K562 (cell line): ENCODE data around the gene RAB5B. TPM values are rescaled to one million over a fixed set of nuclear protein-coding genes. Genes with fewer than 3 reads are reported as not detected.
A peak's percentile ranks its signal among the peaks of the same experiment; 100 is the strongest.

Source experiments
- CBX2 ChIP-seq: fragments of 200-600 bp; sonication (generic); IDR thresholded peaks from one replicate; pipeline ENCODE4 v1.6.1; 2012; ENCODE audit warnings: mild to moderate bottlenecking, low read length, inconsistent platforms; ENCODE audit not compliant: insufficient read depth, poor library complexity, severe bottlenecking
- CCAR2 ChIP-seq: fragments of 200-400 bp; formaldehyde crosslinking; IDR thresholded peaks from 2 replicates; pipeline ENCODE4 v1.6.1; 2017; ENCODE audit warnings: mild to moderate bottlenecking, low read depth, low read length
- DACH1 ChIP-seq: fragments of 450-650 bp; IDR thresholded peaks from 2 replicates; pipeline ENCODE4 v1.6.1; 2018; ENCODE audit not compliant: partially characterized antibody
- GTF2F1 ChIP-seq: IDR thresholded peaks from 2 replicates; pipeline ENCODE4 v1.6.1; 2011; ENCODE audit warnings: low read depth, low read length, improper control_type of control experiment
- IRF2 ChIP-seq: sonication (generic); formaldehyde crosslinking; IDR thresholded peaks from 2 replicates; pipeline ENCODE4 v1.8.1; 2022; ENCODE audit warnings: mild to moderate bottlenecking, missing genetic modification reagents
- KLF13 ChIP-seq: fragments of 450-650 bp; IDR thresholded peaks from 2 replicates; pipeline ENCODE4 v1.6.1; 2016; ENCODE audit warnings: missing genetic modification characterization, low read depth, mild to moderate bottlenecking, missing compliant biosample characterization, moderate library complexity, borderline replicate concordance
- RAD21 ChIP-seq, 2 experiments: fragments of 250-450 bp in 1 of 2; fragments of 450-650 bp in 1 of 2; sonication (Bioruptor Pico) in 1 of 2; formaldehyde crosslinking in 1 of 2; IDR thresholded peaks in 1 of 2; conservative IDR thresholded peaks in 1 of 2; 2 replicates each; pipeline versions ENCODE4 v1.4.0 to v1.8.0; 2020 to 2022; ENCODE audit warnings: mild to moderate bottlenecking in 2 of 2, moderate library complexity in 1 of 2
- SAP30 ChIP-seq: fragments of 200-600 bp; sonication (generic); IDR thresholded peaks from 2 replicates; pipeline ENCODE4 v1.6.1; 2012; ENCODE audit warnings: borderline replicate concordance, low read depth, mild to moderate bottlenecking, moderate library complexity, low read length, control low read depth, inconsistent platforms; ENCODE audit not compliant: insufficient read depth, poor library complexity, severe bottlenecking
- SMARCE1 ChIP-seq: fragments of 450-650 bp; IDR thresholded peaks from 2 replicates; pipeline ENCODE4 v1.7.1; 2016; ENCODE audit warnings: mild to moderate bottlenecking
- STAT5B ChIP-seq: fragments of 250-450 bp; sonication (Bioruptor Pico); IDR thresholded peaks from 2 replicates; pipeline ENCODE4 v1.8.0; 2021; ENCODE audit warnings: mild to moderate bottlenecking, inconsistent platforms
- TCFL5 ChIP-seq: fragments of 250-450 bp; sonication (Bioruptor Pico); conservative IDR thresholded peaks from 2 replicates; pipeline ENCODE4 v1.6.1; 2021; ENCODE audit warnings: mild to moderate bottlenecking, moderate library complexity, matching md5 sums
- ZFP30 ChIP-seq: fragments of 250-450 bp; sonication (Bioruptor Pico); IDR thresholded peaks from 2 replicates; pipeline ENCODE4 v1.8.0; 2022; ENCODE audit warnings: moderate library complexity, mild to moderate bottlenecking, inconsistent platforms, borderline replicate concordance
- ZNF175 ChIP-seq: fragments of 200-800 bp; sonication (Bioruptor generic); IDR thresholded peaks from 2 replicates; pipeline ENCODE4 v1.6.1; 2016; ENCODE audit warnings: low read depth, mild to moderate bottlenecking, missing genetic modification characterization, missing compliant biosample characterization
- ZNF274 ChIP-seq: IDR thresholded peaks from 2 replicates; pipeline ENCODE4 v1.6.1; 2011; ENCODE audit warnings: low read depth, mild to moderate bottlenecking, low read length, moderate library complexity, borderline replicate concordance
- ZNF57 ChIP-seq: fragments of 450-650 bp; formaldehyde crosslinking; IDR thresholded peaks from 2 replicates; pipeline ENCODE4 v1.4.0; 2020; ENCODE audit warnings: mild to moderate bottlenecking, moderate library complexity
- polyA plus RNA-seq, 8 experiments: library from polyadenylated mRNA; depleted of rRNA in 4 of 8; stranded (reverse) in 5 of 8; unstranded in 3 of 8; fragments of >200 nt; fragmentation: Nextera tagmentation in 2 of 8; fragmentation: Illumina TruSeq in 1 of 8; extraction: Ambion mirVana in 2 of 8; extraction: Trizol in 1 of 8; gene quantifications; 2 replicates each; pipeline versions ENCODE4 v1.2.1 to v1.2.3, GENCODE V29; 2011 to 2014; ENCODE audit warnings: inconsistent platforms in 1 of 8, missing spikeins in 1 of 8
- total RNA-seq, 7 experiments: library from RNA; depleted of rRNA in 6 of 7; stranded (reverse); fragments of >200 nt in 6 of 7; fragmentation: Illumina TruSeq in 2 of 7; extraction: Trizol in 2 of 7; gene quantifications; 2 replicates each; pipeline versions ENCODE4 v1.2.1 to v1.2.3, GENCODE V29; 2011 to 2021; ENCODE audit warnings: low replicate concordance in 1 of 7
- TF ChIP-seq, protein P1 (sequence below): sonication (generic); formaldehyde crosslinking; IDR thresholded peaks from 2 replicates; pipeline ENCODE4 v1.8.0; 2022; ENCODE audit warnings: missing genetic modification reagents, mild to moderate bottlenecking, borderline replicate concordance
- TF ChIP-seq, protein P2 (sequence below): IDR thresholded peaks from 2 replicates; pipeline ENCODE4 v1.6.1; 2016; ENCODE audit warnings: missing genetic modification characterization, missing compliant biosample characterization
- TF ChIP-seq, protein P3 (sequence below): fragments of 450-650 bp; IDR thresholded peaks from 2 replicates; pipeline ENCODE4 v1.6.1; 2016; ENCODE audit warnings: mild to moderate bottlenecking
- TF ChIP-seq, protein P4 (sequence below), 2 experiments: fragments of 450-650 bp in 1 of 2; sonication (generic) in 1 of 2; formaldehyde crosslinking; conservative IDR thresholded peaks; 2 replicates each; pipeline versions ENCODE4 v1.4.0 to v1.8.1; 2020 to 2022; ENCODE audit warnings: mild to moderate bottlenecking in 1 of 2, missing genetic modification reagents in 1 of 2
- TF ChIP-seq, protein P5 (sequence below): sonication (generic); formaldehyde crosslinking; IDR thresholded peaks from 2 replicates; pipeline ENCODE4 v1.9.0; 2022; ENCODE audit warnings: mild to moderate bottlenecking, missing genetic modification reagents

RAB5B gene
- total and polyA plus RNA-seq, 9 of the 15 experiments (the other 6 are each of a cell fraction or from before 2014, with no cell fraction given), result 6.8 to 73.8 (median 25.2) TPM

DNA sequence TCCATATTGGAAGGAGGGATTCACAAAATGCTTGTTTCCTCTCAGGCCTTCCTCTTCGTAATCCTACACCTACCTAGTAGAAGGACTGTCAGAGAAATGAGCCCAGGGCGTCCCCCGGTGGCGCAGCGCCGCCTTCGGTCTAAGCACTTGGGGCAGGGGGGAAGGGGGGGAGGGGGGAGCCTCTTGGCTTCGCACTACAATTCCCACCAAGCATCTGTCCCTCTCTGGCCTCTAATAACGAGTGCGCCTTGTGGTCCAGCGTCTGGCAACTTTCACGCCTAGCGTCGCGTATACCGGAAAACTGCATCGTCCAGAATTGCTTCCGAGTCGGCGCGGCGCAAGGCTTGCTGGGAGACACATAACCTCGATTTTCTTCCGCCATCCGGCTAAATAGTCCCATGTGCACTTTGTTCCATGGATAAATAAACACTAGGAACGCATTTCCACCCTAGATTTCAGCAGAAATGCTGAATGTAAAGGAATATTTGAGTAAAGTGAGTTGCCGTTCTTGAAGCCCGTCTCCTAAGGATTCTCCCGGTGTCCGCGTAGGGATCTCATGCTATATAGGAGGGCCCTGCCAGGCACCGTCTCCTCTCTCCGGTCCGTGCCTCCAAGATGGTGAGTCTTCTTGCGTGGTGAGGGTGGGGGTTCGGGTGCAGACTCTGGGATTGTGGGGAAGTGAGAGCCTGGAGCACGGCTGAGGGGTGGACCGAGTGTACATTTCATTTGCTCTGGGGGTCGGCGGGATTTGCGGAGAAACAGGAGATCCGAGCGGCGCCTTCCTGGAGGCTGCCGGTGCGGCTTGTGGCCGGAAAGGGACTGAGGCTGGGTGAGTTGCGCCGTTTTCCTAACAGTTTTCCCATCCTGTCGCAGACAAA is 67.9 kb downstream of the RAB5B start, which contains the start of gene RPS26 (continued):
- TF ChIP-seq SAP30 (peak; percentile 66), RAD21 (CRISPR knock-in tag; conservative IDR thresholded peaks at IDR 0.05 in 1 of 2, IDR thresholded peaks at IDR 0.05 in 1 of 2) (peak; percentile 65 to 79), ZNF274 (no peak), STAT5B (CRISPR knock-in tag) (no peak), KLF13 (tag) (peak; percentile 69), CCAR2 (no peak), ZNF57 (CRISPR knock-in tag) (no peak), SMARCE1 (no peak), GTF2F1 (peak; percentile 49; the same call in 1 of the 2 replicates), CBX2 (no peak), IRF2 (CRISPR knock-in tag) (no peak), ZNF175 (CRISPR knock-in tag) (peak; percentile 82), DACH1 (no peak), ZFP30 (CRISPR knock-in tag) (no peak), TCFL5 (CRISPR knock-in tag) (no peak)
- TF ChIP-seq, protein P1, sequence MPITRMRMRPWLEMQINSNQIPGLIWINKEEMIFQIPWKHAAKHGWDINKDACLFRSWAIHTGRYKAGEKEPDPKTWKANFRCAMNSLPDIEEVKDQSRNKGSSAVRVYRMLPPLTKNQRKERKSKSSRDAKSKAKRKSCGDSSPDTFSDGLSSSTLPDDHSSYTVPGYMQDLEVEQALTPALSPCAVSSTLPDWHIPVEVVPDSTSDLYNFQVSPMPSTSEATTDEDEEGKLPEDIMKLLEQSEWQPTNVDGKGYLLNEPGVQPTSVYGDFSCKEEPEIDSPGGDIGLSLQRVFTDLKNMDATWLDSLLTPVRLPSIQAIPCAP (CRISPR knock-in tag), result no peak
- TF ChIP-seq, protein P2, sequence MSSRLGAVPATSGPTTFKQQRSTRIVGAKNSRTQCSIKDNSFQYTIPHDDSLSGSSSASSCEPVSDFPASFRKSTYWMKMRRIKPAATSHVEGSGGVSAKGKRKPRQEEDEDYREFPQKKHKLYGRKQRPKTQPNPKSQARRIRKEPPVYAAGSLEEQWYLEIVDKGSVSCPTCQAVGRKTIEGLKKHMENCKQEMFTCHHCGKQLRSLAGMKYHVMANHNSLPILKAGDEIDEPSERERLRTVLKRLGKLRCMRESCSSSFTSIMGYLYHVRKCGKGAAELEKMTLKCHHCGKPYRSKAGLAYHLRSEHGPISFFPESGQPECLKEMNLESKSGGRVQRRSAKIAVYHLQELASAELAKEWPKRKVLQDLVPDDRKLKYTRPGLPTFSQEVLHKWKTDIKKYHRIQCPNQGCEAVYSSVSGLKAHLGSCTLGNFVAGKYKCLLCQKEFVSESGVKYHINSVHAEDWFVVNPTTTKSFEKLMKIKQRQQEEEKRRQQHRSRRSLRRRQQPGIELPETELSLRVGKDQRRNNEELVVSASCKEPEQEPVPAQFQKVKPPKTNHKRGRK (tag), result no peak
- TF ChIP-seq, protein P3, sequence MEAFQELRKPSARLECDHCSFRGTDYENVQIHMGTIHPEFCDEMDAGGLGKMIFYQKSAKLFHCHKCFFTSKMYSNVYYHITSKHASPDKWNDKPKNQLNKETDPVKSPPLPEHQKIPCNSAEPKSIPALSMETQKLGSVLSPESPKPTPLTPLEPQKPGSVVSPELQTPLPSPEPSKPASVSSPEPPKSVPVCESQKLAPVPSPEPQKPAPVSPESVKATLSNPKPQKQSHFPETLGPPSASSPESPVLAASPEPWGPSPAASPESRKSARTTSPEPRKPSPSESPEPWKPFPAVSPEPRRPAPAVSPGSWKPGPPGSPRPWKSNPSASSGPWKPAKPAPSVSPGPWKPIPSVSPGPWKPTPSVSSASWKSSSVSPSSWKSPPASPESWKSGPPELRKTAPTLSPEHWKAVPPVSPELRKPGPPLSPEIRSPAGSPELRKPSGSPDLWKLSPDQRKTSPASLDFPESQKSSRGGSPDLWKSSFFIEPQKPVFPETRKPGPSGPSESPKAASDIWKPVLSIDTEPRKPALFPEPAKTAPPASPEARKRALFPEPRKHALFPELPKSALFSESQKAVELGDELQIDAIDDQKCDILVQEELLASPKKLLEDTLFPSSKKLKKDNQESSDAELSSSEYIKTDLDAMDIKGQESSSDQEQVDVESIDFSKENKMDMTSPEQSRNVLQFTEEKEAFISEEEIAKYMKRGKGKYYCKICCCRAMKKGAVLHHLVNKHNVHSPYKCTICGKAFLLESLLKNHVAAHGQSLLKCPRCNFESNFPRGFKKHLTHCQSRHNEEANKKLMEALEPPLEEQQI, result peak; percentile 73
- TF ChIP-seq, protein P4, sequence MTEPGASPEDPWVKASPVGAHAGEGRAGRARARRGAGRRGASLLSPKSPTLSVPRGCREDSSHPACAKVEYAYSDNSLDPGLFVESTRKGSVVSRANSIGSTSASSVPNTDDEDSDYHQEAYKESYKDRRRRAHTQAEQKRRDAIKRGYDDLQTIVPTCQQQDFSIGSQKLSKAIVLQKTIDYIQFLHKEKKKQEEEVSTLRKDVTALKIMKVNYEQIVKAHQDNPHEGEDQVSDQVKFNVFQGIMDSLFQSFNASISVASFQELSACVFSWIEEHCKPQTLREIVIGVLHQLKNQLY (CRISPR knock-in tag; conservative IDR thresholded peaks at IDR 0.05), result peak in 1 of 2 experiments; percentile 67; a peak in 1 of 4 replicates
- TF ChIP-seq, protein P5, sequence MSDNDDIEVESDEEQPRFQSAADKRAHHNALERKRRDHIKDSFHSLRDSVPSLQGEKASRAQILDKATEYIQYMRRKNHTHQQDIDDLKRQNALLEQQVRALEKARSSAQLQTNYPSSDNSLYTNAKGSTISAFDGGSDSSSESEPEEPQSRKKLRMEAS (CRISPR knock-in tag), result peak; percentile 54
